Measurements from ENCODE around the gene SEL1L.
"Not testable (repeated sequence)": the region's sequence is repeated elsewhere in the genome, so short reads cannot be mapped to it uniquely, and the experiment has no call there.

SEL1L gene

DNA sequence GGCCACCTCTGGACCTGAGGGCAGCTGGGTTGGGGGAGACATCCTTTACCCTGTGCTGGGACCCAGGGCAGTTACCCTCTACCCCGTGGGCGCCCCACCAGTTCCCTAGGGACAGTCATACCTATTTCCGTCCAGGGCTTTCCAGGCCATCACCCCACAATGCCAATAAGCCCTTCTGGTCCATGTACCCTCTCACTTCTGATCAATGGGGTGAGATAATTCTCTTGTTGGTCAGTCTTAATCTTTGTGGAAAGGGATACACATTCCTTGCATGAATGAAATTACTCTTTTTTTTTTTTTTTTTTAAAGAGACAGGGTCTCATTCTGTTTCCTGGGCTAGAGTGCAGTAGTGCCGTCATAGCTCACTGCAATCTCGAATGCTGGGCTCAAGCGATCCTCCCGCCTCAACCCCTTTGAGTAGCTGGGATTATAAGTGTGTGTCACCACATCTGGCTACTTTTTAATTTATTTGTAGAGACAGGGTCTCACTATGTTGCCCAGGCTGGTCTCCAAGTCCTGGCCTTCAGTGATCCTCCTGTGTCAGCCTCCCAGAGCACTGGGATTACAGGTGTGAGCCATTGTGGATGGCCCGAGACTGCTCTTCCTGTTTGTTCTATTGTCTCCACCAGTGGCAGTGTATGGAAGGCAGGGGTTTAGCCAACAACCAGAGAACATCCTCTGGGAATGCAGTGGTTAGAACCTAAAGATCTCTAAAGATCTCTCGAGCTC is 87.2 kb downstream of the SEL1L start:
- DNase-seq, result no peak

DNA sequence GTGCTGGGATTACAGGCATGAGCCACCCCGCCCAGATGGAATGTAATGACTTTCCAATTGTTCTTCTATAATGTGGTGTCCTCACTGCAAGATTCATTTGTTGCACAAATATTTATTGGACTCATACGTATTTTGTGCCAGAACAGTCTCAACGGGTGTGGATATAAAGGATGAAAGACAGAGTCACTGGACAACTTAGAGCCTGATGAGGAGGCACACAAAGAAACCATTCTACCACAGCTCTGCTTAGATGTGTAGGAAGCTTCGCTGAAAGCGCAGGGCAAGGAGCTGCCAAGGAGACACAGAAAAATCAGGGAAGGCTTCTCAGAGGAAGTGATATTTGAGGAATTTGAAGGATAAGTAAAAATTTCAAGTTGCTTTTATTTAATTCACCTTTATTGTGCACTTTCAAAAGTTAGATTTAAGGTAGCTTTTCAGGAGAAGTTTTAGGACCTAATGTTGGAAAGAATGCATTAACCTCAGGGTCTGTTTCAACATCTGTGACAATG is 92.0 kb downstream of the SEL1L start:
- no peak for DNase-seq

DNA sequence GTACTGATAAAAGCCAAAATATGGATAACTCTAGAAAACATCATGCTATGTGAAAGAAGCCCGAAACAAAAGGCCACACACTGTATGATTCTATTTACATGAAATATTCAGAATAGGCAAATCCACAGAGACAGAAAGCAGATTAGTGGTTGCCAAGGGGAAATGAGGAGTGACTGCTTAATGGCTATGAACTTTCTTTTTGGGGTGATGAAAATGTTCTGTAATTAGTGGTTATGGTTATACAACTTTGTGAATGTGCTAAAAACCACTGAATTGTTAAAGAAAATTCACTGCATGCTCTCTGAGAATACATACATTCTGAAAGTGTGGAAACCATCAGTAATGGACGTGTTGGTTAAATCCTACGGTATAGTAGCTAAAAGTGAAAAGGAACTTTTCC is 93.6 kb downstream of the SEL1L start:
- no peak for DNase-seq

DNA sequence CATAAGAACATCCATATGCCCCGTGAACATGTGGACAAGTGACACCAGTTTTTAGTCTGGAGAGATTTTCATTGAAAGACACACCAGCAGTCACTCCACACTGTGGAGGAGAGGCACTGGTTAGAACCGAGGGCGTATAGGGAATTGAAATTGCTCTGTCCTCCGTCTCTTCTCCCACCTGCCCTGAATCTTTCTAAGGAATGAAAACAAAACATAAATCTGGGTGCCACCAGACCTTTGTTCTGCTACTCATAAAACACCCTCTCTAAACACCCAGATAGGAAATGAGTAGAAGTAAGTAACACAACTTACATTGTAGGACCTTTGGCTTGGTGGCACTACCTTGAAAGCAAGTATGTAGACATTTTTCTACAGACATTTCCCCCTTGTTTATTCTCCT is 96.4 kb downstream of the SEL1L start:
- DNase-seq, result no peak

DNA sequence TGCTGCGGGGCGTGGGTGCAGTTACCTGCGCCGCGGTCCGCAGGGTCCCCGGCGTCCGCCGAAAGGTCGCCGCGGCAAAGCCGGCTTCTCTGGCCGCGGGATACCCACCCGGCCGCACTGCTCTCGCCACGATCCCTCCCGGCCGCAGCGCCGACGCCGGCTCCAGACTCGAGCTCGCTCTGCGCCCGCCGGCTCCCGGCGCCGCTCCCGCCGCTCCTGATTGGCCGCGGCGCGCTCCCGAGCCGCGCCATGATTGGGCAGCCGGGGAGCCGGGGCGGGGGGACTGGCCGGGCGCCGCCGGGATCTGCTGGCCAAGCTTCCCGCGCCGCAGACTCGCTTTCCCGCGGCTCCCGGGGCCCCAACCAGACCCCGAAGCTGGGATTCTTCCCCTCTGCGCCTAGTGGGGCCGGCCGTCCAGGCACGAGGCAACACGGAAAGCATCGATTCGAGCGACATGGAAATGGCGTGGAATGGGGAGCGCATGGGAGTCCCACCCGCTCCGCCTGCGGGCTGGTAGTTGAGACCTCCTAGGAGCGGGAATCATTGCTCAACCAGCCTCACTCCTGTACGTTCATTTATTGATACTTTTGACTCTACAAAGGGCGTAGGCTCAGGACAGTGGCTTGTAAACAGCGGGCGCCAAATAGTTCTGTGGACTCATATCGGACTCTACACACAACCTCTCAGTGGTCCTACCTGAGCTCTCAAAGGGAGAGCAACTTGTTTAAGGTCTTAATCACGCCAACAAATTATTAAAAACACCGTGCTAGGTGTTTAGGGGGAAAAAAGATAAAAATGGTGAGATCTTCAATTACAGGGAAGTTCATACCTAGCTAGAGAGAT is 97.1 kb downstream of the SEL1L start:
- peak; percentile 38 for DNase-seq

DNA sequence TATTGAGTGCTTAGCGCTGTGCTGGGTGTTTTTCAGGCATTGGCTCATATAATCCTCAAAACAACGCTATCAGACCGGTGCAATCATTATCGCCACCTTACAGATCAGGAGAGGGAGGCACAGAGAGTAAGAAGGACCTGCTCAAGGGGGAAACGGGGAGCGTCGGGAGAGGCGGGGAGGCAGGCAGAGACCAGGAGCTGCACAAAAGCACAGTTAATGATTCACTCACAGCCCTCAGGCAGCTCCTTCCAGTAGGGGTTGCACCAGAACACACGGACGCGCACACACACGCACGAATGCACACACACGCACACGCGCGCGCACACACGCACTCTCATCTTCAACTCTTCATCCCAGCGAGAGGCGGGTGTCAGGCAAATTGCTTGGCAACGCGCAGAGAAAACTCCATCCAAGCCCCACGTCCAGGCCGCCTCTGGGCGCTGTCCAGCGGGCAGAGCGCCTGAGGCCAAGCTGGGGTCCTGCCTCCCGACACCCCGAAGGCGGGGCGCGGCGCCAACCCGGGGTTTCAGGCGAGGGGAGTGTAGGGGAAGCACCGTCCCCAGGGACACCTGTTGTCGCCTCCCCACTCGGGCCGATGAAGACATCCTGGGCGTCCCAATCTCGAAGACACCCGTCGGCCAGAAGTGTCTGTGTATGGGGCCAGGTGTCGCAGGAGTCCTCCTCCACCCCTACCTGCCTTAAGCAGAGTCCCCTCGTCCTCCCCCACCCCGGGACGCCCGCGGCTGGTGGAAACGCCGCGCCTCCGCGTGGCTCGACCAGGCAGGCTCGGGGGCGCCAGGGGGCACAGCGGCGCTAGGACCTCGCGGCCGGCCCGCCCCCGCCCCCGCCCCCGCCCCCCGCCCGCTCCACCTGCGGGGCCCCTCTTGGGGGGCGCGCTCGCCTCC is 98.0 kb downstream of the SEL1L start:
- peak; percentile 20 for DNase-seq

DNA sequence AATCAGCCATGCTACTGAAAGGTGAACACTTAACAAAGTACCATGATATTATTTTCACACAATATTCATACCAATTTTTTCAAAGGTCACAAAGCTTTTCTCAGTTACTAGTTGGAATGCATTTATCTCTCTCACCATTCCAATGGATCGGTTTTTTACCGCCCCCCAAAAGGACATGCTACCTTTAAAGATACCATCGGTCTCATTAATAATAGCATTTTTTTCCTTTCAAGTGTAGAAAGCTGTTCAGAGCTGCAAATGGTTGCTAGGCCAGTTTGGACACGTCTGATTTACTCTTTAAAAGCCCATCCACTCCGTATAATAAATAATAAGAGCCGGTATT is 98.6 kb downstream of the SEL1L start:
- DNase-seq, result no peak

DNA sequence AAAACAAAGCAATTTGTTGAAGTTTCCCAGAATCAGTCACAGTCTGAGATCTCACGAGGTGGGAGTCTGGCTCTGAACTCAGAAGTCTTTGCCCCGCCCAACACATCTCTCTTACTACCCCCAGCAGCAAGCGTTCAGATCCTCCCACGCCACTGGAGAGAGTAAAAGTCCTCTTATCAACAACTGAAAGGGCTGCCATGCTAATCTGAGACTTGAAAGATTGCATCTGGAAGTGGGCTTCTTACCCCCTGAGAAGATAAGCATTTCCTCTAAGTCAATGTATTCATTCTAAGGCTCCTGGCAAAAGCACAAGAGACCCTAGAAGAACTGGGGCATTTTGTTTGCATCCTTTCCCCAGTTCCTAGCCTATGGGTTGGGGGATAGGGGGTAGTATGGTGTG is 99.4 kb downstream of the SEL1L start:
- DNase-seq, result no peak

DNA sequence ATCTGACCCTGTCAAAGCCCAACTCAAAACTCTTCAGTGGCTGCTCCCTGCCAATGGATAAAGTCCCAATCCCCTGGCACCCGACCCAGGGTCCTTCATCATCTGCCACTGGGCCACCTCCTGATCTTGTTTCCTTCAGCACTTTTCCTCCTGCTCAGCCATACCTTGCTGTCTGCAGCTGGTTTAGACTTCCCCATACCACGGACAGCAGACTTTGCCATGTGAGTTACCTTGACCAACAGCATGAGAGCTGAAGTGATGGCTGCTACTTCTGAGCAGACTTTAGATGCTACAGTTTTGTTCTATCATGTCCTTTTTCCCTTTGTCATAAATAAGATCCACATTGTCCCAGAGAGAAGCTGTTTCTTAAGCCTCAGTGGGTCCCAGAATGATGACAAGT is 100.3 kb downstream of the SEL1L start:
- DNase-seq, result no peak

DNA sequence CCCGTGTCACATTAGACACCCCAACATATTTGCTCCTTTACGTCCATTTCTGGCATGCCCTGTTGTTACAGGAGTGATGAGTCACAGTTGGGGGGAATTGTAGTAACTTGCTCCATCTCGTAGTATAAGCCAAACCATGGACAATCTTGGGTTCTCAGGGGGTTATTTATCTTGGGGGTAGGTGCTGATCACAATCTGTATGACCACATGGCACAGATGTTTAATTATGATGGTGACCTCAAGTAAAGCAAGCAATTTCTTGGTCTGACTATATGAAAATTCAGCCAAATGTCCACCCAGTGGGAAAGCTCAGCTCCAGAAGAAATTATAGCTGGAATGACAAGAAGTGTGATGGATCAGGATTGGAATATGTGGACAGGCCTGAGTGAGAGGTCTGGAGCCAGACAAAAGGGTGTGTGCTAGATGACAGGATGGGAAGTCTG is 101.4 kb downstream of the SEL1L start:
- no peak for DNase-seq

DNA sequence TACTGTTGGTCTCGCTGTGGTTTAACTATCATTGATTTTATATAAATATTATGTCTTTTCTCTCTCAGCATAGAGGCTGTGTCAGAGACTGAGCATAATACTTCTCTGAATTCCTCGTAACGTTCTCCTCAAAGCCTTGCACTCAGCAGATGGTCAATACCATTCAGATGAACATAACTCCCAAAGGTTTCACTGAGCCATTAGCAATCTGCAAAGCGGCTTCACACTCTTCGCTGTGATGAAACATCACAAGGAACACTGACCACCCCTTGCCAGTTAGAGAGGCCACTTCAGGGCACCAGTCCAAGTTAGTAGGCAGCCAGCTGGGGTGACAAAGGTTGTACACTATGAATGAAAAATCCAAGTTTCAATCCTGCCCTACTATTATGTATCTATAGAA is 103.4 kb downstream of the SEL1L start:
- DNase-seq, result no peak

DNA sequence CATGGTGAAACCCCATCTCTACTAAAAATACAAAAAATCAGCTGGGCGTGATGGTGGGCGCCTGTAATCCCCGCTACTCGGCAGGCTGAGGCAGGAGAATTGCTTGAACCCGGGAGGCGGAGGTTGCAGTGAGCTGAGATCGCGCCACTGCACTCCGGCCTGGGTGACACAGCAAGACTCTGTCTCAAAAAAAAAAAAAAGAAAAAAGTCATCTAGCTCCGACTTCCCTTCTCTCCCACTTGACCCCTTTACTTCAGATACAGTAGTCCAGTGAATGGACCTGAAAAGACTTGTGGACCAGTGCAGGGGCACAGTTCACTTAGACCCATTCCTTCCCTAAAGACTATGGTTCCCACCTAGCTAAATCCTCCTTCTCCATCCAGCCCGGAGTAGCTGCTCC is 103.9 kb downstream of the SEL1L start:
- DNase-seq, result not testable (repeated sequence)

DNA sequence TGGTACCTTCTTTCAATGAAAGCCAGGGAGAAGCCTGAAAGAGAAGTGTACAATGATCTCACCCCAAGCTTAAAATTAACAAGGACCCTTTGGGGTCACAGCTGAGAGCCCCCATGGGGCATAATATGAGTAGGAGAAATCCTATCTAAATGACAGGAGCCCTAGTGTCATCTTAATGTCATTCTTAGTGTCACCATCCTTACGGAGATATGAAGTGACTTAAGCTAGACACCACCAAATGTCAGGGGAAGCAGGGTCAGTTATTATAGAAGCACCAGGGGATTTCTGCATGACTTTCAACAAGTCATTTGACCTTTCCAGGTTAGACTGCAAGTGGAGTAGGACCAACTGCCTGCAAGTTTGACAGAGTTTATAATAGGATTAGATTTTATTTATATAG is 104.6 kb downstream of the SEL1L start:
- DNase-seq, result no peak

DNA sequence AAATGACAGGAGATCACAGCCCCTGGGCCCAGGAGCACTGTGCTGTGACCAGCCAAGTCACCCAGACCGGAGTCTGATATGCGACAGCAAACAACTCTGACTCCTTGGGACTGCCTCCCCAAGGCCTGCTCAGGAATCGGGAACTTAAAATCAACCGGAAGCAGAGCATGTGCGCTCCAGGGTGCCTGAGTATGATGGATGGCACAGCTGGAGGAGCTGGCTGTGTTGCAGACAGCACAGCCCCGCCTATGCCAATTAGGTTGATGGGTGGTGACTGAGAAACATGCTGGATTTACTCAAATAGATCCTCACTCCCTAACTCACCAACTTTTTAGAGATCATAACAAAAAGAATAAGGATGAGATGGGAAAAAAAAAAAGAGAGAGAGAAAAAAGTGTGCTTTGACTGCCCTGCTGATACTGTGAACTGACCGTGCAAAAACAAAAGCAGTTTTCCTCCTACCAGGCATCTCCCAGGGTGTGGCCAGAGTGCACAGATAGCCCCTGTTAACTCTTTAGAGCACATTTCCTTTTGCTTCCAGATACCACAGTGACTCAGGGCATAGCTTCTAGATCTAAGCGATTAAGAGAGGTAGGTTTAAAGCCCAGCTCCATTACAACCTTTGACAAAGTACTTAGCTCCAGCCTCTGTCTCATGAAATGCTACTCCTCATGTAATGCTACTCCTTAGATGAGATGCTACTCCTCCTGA is 106.2 kb downstream of the SEL1L start:
- DNase-seq, result no peak

DNA sequence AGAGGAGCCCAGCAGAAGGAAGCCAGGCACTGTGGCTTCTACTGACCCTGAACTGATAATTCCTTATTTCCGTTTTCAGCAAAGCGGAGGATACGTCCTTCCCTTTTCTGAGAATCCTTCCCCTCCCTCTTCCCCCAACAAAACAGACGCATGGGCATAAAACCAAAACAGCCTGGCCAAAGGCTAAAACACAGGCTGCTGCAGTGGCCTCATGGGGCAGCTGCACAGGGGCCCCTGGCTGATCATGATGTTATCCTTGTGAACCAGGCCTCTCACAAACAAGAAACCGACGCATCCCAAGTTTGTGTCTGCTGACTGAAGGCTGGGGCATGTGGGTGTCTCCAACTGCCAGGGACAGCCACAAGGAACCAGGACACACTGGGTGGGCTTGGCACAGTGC is 110.1 kb downstream of the SEL1L start:
- DNase-seq, result no peak
